Midbrain (tissue), 1 donor: ENCODE results near the gene ZNF106.

Experiments
- DNase-seq: peaks from one replicate; lab custom pipeline; 2025; lab: John Stamatoyannopoulos, UW

ZNF106 gene

DNA sequence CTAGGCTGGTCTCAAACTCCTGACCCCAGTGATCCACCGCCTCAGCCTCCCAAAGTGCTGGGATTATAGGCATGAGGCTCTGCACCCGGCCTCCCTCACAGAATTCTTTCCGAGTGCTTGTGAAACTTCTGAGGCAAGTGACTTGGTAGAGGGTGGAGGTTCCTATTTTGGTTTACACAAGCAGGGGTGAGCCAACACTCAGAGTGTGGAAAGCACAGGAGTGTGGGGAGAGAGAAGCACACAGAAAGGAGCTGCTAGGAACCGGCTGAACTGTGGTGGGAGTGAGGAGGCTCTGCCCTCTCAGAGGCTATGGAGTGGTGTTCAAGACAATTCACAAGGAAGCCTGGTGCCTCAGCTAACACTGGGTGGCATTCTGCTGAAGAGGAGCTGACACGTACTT, 123.9 kb downstream of the ZNF106 start:
- no peak for DNase-seq

DNA sequence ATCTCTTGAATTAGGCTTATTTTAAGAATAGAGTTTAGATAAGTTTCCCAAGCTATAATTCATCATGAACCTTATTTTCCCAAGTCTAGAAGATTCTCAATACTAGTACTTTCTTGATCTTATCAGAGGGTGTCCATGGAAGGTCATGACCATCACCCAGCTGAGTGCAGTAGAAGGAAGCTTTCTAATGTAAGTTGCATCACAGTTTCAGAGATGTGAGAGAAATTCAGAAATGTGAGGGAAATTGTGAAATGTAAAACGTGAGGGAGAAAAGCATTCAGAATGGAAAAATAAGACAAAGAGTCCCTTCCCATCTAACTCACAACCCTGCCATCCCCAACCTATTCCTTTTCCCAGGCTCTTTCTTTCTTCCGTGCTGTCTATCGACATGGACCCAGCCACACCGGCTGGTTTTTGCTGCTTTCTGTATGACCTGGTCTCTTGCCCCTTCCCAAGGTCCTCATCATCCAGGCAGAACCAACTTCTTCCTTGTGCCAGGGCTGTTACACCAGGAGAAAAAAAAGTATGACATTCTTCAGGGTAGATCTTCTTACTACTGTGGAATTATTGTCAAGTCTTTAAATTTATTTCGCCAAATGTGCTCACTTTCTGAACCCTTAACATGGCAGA, 124.9 kb downstream of the ZNF106 start:
- no peak for DNase-seq

DNA sequence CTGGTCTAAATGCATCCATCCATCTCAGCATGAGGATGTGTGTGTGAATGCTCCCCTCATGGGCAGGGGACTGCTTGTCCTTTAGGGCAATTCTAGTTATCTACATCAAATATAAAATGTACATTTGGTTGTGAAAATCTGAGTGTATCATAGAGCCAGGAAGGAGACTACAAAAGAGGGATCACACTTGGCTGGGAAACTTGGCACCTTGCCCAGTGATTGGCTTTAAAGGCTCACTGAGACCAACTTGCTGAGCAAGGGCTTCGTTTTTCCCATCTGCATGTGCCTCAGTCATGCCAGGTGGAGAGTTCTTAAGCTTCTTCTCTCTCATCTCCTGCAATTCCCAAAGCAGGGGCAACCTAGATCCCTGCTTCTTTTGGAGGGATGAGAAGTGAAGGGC, 126.4 kb downstream of the ZNF106 start:
- DNase-seq: no peak

DNA sequence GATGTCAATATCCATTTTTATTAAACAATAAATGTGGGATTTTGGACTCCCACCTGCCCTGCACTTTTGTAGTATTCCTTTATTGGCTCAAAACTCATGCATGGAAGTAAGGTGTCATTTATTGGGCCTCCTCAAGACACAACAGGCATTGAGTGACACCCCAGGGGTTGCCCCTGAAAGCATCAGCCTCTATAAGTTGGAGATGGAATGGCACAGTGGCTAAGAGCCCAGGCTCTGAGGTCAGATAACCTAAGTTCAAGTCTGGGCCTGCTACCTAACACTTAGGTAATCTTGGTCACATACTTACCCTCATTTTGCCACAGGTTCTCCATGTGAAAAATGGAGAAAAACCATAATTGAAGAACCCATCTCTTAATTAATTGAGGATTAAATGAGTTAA, 127.0 kb downstream of the ZNF106 start:
- no peak for DNase-seq

DNA sequence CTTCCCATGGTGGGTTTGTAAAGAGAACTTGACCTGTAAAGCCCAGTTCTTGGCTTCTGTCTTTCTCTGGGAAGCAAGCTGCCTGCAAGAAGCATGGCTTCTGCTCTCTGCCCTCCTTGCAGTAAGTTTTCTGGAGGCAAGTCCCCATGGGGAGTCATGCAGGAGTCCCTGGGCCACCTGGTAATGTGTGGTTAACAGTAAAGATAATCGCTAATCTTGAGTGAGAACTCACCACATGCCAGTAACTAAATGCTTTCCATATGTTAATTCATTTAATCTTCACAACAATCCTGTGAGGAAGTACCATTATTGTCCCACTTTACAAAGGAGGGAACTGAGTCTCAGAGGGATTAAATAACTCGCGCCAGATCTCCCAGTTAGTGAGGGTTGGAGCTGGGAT, 127.5 kb downstream of the ZNF106 start:
- no peak for DNase-seq
